ENCODE data around the gene MED13L.

- TF ChIP-seq POLR2A (IDR thresholded peaks at IDR 0.05) (no peak), CTCF (IDR thresholded peaks at IDR 0.05) (no peak)
Observed at GRCh38 chr12:116060764-116061163, 216.7 kb downstream of the MED13L start.
